Panc1 (cell line): Measurements from ENCODE around the gene KIF1A. TPM values are rescaled to one million over a fixed set of nuclear protein-coding genes. Genes with fewer than 3 reads are reported as not detected.

Source experiments
- ATAC-seq: fragments of 200-7000 bp; cut with Tn5 transposase; 2 replicates; pipeline ENCODE4 v1.9.1; 2020; ENCODE audit warnings: mild to moderate bottlenecking, moderate library complexity
- BruUV-seq: library from RNA; stranded (reverse); fragments of 400-500 nt; replicated peaks from 2 replicates; lab custom pipeline; 2021; lab: Mats Ljungman, UMichigan
- CTCF ChIA-PET: fragments of 300-600 bp; sonication (Branson Sonifier 250); formaldehyde crosslinking; loops from one replicate; lab custom pipeline; 2022; ENCODE audit warnings: antibody characterized with exemption; lab: Charles Lee
- POLR2A ChIA-PET: fragments of 300-600 bp; sonication (Branson Sonifier 250); formaldehyde crosslinking; loops from one replicate; lab custom pipeline; 2022; ENCODE audit warnings: antibody characterized with exemption; lab: Charles Lee
- DNase-seq: peaks from one replicate; pipeline ENCODE4 v3.0.0-alpha.2; 2010; ENCODE audit warnings: low read depth, low spot score
- H3K27ac ChIP-seq: 2 replicates; pipeline ENCODE4 v1.5.1; 2011; ENCODE audit warnings: mild to moderate bottlenecking, low read length, inconsistent platforms
- H3K27me3 ChIP-seq: fragments of 200-500 bp; sonication (Bioruptor generic); 2 replicates; pipeline ENCODE4 v1.6.0; 2014; ENCODE audit warnings: low read length, inconsistent platforms; ENCODE audit not compliant: control insufficient read depth, insufficient read depth
- H3K36me3 ChIP-seq: fragments of 200-500 bp; sonication (Bioruptor generic); 2 replicates; pipeline ENCODE4 v1.5.1; 2014; ENCODE audit warnings: inconsistent platforms, mild to moderate bottlenecking, low read length, moderate library complexity; ENCODE audit not compliant: control insufficient read depth, insufficient read depth
- H3K4me1 ChIP-seq: 2 replicates; pipeline ENCODE4 v1.5.1; 2011; ENCODE audit warnings: inconsistent platforms, mild to moderate bottlenecking, low read length, moderate library complexity; ENCODE audit not compliant: control insufficient read depth, insufficient read depth
- H3K4me3 ChIP-seq, 2 experiments: 2 replicates each; pipeline ENCODE4 v1.5.1; 2011 to 2012; ENCODE audit warnings: low read depth in 2 of 2, low read length in 2 of 2, mild to moderate bottlenecking in 2 of 2, inconsistent platforms in 1 of 2, moderate library complexity in 1 of 2
- H3K9me3 ChIP-seq: fragments of 200-500 bp; sonication (Bioruptor generic); 2 replicates; pipeline ENCODE4 v1.5.1; 2014; ENCODE audit warnings: low read depth, mild to moderate bottlenecking, inconsistent platforms, low read length, moderate library complexity; ENCODE audit not compliant: control insufficient read depth, insufficient read depth
- POLR2AphosphoS5 ChIP-seq: IDR thresholded peaks from 2 replicates; pipeline ENCODE4 v1.6.1; 2012; ENCODE audit warnings: mild to moderate bottlenecking, low read depth, low read length, moderate library complexity
- SIN3A ChIP-seq: IDR thresholded peaks from 2 replicates; pipeline ENCODE4 v1.6.1; 2012; ENCODE audit warnings: low read depth, mild to moderate bottlenecking, low read length, moderate library complexity, borderline replicate concordance; ENCODE audit not compliant: insufficient read depth
- TCF7L2 ChIP-seq: IDR thresholded peaks from 2 replicates; pipeline ENCODE4 v1.6.1; 2011; ENCODE audit warnings: mild to moderate bottlenecking, low read depth, low read length, inconsistent platforms
- in situ Hi-C: cut with HindIII; loops from 2 replicates; pipeline ENCODE4 v1.10.0; 2016; ENCODE audit warnings: low sequenced_read_pairs, low pct_unique_long_range_greater_than_20kb
- intact Hi-C: fragments of 100-400 bp; cut with micrococcal nuclease; formaldehyde crosslinking; loops from one replicate; pipeline ENCODE4 v1.10.0; 2022; ENCODE audit not compliant: unreplicated experiment
- total RNA-seq: library from RNA; stranded (reverse); gene quantifications from one replicate; pipeline ENCODE4 v1.2.1, GENCODE V29; 2021; ENCODE audit not compliant: unreplicated experiment
- TF ChIP-seq, protein P1 (sequence below), 2 experiments: IDR thresholded peaks; 2 replicates each; pipeline ENCODE4 v1.6.1; 2011 to 2012; ENCODE audit warnings: low read depth in 2 of 2, control low read depth in 1 of 2, low read length in 1 of 2, mild to moderate bottlenecking in 1 of 2, moderate library complexity in 1 of 2; ENCODE audit not compliant: insufficient read depth in 1 of 2
- TF ChIP-seq, protein P2 (sequence below): fragments of 450-650 bp; IDR thresholded peaks from 2 replicates; pipeline ENCODE4 v1.5.1; 2017; ENCODE audit warnings: mild to moderate bottlenecking

Gene KIF1A
- total RNA-seq, 1 experiment from 2014 or later: 132 TPM

GRCh38 chr2:240836781-240837467, 16.9 kb upstream of the KIF1A start:
- Histone ChIP-seq H3K27ac (no peak overlapping the region), H3K36me3 (no peaks in the 10 kb centered on the region), H3K27me3 (no peaks in the 10 kb centered on the region), H3K4me3 (no peak overlapping the region), H3K4me1 (peaks cover under 1% of the 10 kb centered on the region; the same call in 1 of the 2 replicates), H3K9me3 (no peaks in the 10 kb centered on the region)
- ATAC-seq: no peak
- ChIA-PET CTCF (no interaction called here), POLR2A (no interaction called here)
- BruUV-seq: no TSS peak
- no peak for DNase-seq
- in situ Hi-C loops: no loop called here
- intact Hi-C loops: no loop called here
- no peak for TF ChIP-seq TCF7L2
- TF ChIP-seq, protein P1, sequence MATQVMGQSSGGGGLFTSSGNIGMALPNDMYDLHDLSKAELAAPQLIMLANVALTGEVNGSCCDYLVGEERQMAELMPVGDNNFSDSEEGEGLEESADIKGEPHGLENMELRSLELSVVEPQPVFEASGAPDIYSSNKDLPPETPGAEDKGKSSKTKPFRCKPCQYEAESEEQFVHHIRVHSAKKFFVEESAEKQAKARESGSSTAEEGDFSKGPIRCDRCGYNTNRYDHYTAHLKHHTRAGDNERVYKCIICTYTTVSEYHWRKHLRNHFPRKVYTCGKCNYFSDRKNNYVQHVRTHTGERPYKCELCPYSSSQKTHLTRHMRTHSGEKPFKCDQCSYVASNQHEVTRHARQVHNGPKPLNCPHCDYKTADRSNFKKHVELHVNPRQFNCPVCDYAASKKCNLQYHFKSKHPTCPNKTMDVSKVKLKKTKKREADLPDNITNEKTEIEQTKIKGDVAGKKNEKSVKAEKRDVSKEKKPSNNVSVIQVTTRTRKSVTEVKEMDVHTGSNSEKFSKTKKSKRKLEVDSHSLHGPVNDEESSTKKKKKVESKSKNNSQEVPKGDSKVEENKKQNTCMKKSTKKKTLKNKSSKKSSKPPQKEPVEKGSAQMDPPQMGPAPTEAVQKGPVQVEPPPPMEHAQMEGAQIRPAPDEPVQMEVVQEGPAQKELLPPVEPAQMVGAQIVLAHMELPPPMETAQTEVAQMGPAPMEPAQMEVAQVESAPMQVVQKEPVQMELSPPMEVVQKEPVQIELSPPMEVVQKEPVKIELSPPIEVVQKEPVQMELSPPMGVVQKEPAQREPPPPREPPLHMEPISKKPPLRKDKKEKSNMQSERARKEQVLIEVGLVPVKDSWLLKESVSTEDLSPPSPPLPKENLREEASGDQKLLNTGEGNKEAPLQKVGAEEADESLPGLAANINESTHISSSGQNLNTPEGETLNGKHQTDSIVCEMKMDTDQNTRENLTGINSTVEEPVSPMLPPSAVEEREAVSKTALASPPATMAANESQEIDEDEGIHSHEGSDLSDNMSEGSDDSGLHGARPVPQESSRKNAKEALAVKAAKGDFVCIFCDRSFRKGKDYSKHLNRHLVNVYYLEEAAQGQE (IDR thresholded peaks at IDR 0.05; ENCODE audit: insufficient read depth in 1 of 2, low read depth in 2 of 2, low read length in 1 of 2): no peak
- TF ChIP-seq POLR2AphosphoS5: no peak
- TF ChIP-seq SIN3A: no peak
- TF ChIP-seq, protein P2, sequence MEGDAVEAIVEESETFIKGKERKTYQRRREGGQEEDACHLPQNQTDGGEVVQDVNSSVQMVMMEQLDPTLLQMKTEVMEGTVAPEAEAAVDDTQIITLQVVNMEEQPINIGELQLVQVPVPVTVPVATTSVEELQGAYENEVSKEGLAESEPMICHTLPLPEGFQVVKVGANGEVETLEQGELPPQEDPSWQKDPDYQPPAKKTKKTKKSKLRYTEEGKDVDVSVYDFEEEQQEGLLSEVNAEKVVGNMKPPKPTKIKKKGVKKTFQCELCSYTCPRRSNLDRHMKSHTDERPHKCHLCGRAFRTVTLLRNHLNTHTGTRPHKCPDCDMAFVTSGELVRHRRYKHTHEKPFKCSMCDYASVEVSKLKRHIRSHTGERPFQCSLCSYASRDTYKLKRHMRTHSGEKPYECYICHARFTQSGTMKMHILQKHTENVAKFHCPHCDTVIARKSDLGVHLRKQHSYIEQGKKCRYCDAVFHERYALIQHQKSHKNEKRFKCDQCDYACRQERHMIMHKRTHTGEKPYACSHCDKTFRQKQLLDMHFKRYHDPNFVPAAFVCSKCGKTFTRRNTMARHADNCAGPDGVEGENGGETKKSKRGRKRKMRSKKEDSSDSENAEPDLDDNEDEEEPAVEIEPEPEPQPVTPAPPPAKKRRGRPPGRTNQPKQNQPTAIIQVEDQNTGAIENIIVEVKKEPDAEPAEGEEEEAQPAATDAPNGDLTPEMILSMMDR: no peak

DNA sequence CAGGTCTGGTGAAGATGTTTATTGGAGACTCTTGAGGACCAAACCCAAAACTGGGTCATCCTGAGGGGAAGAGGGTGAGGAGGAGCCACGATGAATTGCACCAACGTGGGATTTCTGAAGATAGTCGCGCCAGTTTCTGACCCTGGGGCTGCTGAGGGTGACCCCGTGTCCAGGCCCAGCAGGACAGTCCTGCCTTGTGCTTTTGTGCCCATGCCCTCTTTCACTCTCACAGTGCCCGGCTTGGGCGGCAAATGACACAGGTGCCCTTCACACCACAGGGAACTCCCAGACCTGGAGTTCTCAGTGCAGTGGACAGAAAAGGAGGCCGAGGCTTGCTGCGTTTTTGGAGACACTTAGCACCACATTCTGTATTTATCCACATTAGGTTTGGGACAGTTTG, 15.5 kb upstream of the KIF1A start:
- H3K27ac ChIP-seq: no peak overlapping the region
- ChIA-PET POLR2A (no interaction called here), CTCF (no interaction called here)
- in situ Hi-C loops: no loop called here
- no peaks in the 10 kb centered on the region for H3K27me3 ChIP-seq
- H3K9me3 ChIP-seq: no peaks in the 10 kb centered on the region
- peaks cover 6% of the 10 kb centered on the region for H3K4me1 ChIP-seq
- no peak for ATAC-seq
- H3K36me3 ChIP-seq: no peaks in the 10 kb centered on the region
- no TSS peak for BruUV-seq
- intact Hi-C loops: no loop called here
- no peak for DNase-seq
- TF ChIP-seq, protein P2: no peak
- TF ChIP-seq TCF7L2 (no peak), POLR2AphosphoS5 (no peak), SIN3A (no peak)
- TF ChIP-seq, protein P1 (IDR thresholded peaks at IDR 0.05; ENCODE audit: insufficient read depth in 1 of 2, low read depth in 2 of 2, low read length in 1 of 2): no peak
- H3K4me3 ChIP-seq: no peak overlapping the region
